AG04449 (cell line): ENCODE data around the gene SAE1.

Experiments used
- CTCF ChIA-PET: fragments of 350-600 bp; formaldehyde crosslinking; extraction: SDS; loops from one replicate; lab custom pipeline; 2021; ENCODE audit warnings: antibody characterized with exemption; lab: Yijun Ruan, JAX
- POLR2A ChIA-PET: fragments of 400-600, 350-600 bp; formaldehyde crosslinking; extraction: SDS; loops from one replicate; lab custom pipeline; 2020; ENCODE audit warnings: antibody characterized with exemption, inconsistent platforms; lab: Yijun Ruan, JAX
- DNase-seq: peaks from one replicate; pipeline ENCODE4 v3.0.0-alpha.2; 2010; ENCODE audit warnings: low read depth, low spot score
- H3K4me3 ChIP-seq: 2 replicates; pipeline ENCODE4 v1.5.1; 2011; ENCODE audit warnings: low read depth, mild to moderate bottlenecking, control low read depth, low read length
- TF ChIP-seq, protein P1 (sequence below): IDR thresholded peaks from one replicate; pipeline ENCODE4 v1.5.1; 2011; ENCODE audit warnings: mild to moderate bottlenecking, moderate library complexity, low read length, control low read depth, inconsistent platforms; ENCODE audit not compliant: insufficient read depth; ENCODE audit errors: missing control alignments

SAE1 gene

DNA sequence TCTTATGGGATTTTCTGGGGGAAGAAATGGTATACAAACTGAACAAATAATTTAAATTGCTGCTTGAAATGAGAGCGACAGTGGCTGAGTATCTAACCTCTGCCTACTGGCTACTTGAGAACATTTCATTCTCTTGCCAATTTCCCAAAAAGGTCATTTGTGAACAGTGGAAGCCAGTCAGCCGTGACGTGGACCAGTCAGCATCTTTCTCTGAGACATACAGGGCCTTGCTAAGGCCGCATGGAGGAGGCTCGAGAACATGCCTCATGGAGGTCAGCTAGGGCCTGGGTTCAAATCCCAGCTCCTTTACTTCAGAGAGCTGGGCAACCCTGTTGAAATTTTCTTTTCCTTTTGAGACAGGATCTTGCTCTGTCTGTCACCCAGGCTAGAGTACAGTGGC lies 37.4 kb upstream of the SAE1 start:
- DNase-seq: no peak
- ChIA-PET POLR2A (no interaction called here), CTCF (interaction anchor here (2.4 to 4.7 kb wide), 2 partner anchors 13 to 33 kb away, joined by 7 to 21 read pairs; no protein-coding TSS in a partner anchor)
- TF ChIP-seq, protein P1, sequence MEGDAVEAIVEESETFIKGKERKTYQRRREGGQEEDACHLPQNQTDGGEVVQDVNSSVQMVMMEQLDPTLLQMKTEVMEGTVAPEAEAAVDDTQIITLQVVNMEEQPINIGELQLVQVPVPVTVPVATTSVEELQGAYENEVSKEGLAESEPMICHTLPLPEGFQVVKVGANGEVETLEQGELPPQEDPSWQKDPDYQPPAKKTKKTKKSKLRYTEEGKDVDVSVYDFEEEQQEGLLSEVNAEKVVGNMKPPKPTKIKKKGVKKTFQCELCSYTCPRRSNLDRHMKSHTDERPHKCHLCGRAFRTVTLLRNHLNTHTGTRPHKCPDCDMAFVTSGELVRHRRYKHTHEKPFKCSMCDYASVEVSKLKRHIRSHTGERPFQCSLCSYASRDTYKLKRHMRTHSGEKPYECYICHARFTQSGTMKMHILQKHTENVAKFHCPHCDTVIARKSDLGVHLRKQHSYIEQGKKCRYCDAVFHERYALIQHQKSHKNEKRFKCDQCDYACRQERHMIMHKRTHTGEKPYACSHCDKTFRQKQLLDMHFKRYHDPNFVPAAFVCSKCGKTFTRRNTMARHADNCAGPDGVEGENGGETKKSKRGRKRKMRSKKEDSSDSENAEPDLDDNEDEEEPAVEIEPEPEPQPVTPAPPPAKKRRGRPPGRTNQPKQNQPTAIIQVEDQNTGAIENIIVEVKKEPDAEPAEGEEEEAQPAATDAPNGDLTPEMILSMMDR: no peak
- H3K4me3 ChIP-seq: no peak overlapping the region

DNA sequence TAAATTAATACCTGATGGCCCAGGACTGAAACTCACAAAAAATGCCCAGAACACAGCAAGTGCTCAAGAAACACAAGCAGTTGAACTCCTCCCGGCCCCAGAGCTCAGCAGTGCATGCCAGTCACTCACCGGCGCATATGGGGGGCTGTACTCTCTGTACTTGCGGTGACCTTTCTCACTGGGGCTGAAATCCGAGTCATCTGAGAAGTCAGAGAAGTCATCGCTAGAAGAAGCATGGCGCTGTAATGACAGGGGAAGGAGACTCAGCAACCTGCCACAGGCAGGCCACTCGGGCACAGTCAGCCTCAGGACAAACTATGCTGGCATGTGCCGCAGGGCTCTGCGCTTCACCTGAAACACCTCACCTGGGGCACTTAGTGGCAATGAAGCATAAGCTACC lies 36.8 kb upstream of the SAE1 start:
- ChIA-PET CTCF (interaction anchor here (2.4 to 4.7 kb wide), 2 partner anchors 13 to 32 kb away, joined by 7 to 21 read pairs; no protein-coding TSS in a partner anchor), POLR2A (no interaction called here)
- H3K4me3 ChIP-seq: no peak overlapping the region
- TF ChIP-seq, protein P1: no peak
- DNase-seq: no peak

DNA sequence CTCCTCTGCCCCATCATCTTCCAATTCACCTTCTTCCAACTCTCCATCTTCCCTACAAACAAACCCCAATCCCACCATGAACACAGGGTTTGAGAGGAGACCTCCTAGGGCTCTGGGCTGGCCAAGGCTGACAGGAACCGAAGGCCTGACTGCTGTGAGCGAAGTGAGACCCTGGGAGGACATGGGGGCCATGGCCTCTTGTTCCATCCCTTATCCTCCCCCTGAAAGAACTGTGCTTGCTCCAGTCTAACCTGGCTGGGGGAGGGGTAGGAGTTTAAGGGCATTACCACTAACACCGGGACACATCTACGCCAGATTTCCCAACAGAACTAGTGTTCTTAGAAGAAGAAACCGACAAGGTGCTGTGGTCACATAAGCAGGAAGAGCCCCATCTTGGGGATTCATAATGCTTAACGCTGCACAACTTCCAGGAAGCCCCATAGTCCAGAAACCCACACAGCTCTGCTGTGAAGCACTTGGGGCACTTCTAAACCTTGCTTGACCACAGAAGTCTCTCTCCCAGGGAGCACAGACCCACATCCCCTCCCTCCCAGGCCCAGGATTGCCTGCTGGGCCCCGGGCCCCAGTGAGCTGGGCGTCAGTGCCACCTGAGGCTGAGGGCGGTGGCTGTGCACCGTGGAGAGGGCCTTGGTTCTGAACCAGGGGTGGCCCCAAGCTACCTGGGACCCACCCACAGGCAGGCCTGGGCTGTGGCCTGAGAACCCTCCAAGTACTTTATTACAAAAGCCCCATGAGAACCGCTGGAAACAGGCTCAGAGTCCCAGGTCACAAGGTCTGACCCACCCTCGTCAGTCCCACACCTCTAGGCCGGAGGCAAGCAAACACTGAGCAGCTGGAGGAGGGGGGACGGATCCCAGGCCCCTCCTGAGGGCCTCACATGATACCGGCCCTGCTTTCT lies 35.8 kb upstream of the SAE1 start:
- CTCF ChIA-PET: interaction anchor here (2.4 to 4.7 kb wide), 2 partner anchors 14 to 31 kb away, joined by 7 to 21 read pairs; no protein-coding TSS in a partner anchor
- POLR2A ChIA-PET: no interaction called here
- DNase-seq: no peak
- TF ChIP-seq, protein P1: no peak
- no peak overlapping the region for H3K4me3 ChIP-seq

DNA sequence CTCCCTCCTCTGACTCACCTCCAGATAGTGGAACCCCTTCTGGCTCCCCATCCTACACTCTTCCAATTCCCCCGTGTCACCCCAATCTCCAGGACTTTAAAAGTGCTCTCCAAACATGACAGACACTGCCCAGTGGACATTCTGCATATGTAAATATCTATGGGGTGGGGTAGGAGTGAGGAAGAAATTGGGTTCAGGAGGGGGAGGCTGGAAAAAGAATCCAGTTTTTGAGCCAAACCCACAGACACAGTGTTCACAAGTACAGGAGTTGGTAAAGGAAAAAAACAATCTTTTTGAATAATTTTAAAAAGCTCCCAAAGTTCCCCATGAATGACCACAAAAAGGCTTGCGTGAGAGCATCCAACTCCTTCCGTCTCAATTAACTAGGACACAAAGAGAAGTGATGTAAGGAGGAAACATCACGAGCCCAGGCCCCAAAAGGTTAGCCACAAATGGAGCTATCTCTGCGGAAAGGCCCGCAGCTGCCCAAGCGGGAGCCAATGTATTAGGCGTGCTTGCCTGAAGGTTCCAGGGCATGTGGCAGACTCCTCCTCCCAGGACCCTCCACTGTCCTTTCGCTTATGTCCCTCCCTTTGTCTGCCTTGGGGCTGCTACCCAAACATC lies 35.0 kb upstream of the SAE1 start:
- no peak overlapping the region for H3K4me3 ChIP-seq
- ChIA-PET CTCF (interaction anchor here (0.9 to 4.7 kb wide), 4 partner anchors 15 to 36 kb away, joined by 3 to 21 read pairs (median 5); partner anchors contain the start of gene SAE1), POLR2A (no interaction called here)
- TF ChIP-seq, protein P1: no peak
- DNase-seq: no peak

DNA sequence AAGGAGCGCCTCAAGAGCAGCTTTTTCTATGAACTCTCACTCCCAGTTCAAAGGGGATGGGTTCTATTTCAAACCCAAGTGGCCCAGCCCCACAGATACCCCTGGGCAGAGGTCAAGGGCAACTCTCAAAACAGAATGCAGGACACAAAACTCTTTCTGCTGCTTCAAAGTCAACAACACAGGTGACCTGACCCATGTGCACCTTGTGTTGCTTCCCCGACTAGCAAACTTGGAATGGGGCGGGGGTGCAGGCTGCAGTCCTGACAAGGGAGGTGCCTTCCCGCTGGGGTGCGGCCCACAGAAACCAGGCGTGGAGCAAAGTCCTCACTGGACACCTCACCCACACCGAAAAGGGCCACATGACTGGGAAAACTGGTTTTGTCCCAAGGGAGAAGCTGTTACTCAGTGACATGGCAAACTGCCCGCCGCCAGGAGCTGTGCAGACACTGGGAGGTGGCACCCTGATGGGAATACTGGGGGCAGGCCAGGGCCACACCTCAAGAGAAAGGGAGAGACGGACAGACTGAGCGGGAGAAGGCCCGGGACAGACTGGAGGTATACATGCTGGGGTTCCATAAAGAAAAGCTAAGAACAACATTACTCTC lies 34.4 kb upstream of the SAE1 start:
- TF ChIP-seq, protein P1: no peak
- no peak overlapping the region for H3K4me3 ChIP-seq
- no peak for DNase-seq
- ChIA-PET CTCF (interaction anchor here (0.9 to 4.7 kb wide), 4 partner anchors 10 to 35 kb away, joined by 3 to 21 read pairs (median 5); partner anchors contain the start of gene SAE1), POLR2A (no interaction called here)
